Common myeloid progenitor, CD34-positive (primary cell): Measurements from ENCODE around the gene KRTAP4-5.
A peak's percentile ranks its signal among the peaks of the same experiment; 100 is the strongest.
"Not testable (repeated sequence)": the region's sequence is repeated elsewhere in the genome, so short reads cannot be mapped to it uniquely, and the experiment has no call there.

Source experiments
- CTCF ChIA-PET: fragments of 350-600 bp; sonication (Branson Sonifier 250); formaldehyde crosslinking; loops from one replicate; lab custom pipeline; 2021; ENCODE audit warnings: antibody characterized with exemption; lab: Charles Lee
- POLR2A ChIA-PET: fragments of 350-600 bp; sonication (Branson Sonifier 250); formaldehyde crosslinking; loops from one replicate; lab custom pipeline; 2021; ENCODE audit warnings: antibody characterized with exemption; lab: Charles Lee
- DNase-seq, 3 donors: peaks; one replicate each; pipeline versions ENCODE4 v3.0.0 to v3.0.0-alpha.2; 2013
- H3K27ac ChIP-seq, 2 experiments: 1 replicate in 1 of 2; 2 replicates in 1 of 2; pipeline ENCODE4 v1.7.0; 2013; ENCODE audit warnings: inconsistent platforms in 2 of 2, low read length in 2 of 2, mild to moderate bottlenecking in 2 of 2, low read depth in 1 of 2, moderate library complexity in 1 of 2; ENCODE audit not compliant: severe bottlenecking in 2 of 2, insufficient read depth in 1 of 2, poor library complexity in 1 of 2
- H3K27me3 ChIP-seq, 5 experiments: replicated peaks in 2 of 5; 1 replicate in 3 of 5; 2 replicates in 2 of 5; pipeline versions ENCODE4 v1.6.1 to v1.7.0; 2013; ENCODE audit warnings: low read length in 4 of 5, mild to moderate bottlenecking in 2 of 5, moderate library complexity in 2 of 5, inconsistent platforms in 1 of 5; ENCODE audit not compliant: insufficient read depth in 5 of 5, control insufficient read depth in 4 of 5
- H3K36me3 ChIP-seq, 4 experiments: 1 replicate in 2 of 4; 2 replicates in 2 of 4; pipeline versions ENCODE4 v1.6.1 to v1.7.0; 2013; ENCODE audit warnings: low read length in 3 of 4, control low read depth in 1 of 4, mild to moderate bottlenecking in 1 of 4; ENCODE audit not compliant: control insufficient read depth in 4 of 4, insufficient read depth in 4 of 4
- H3K4me1 ChIP-seq, 4 experiments: 1 replicate in 3 of 4; 2 replicates in 1 of 4; pipeline versions ENCODE4 v1.6.1 to v1.7.1; 2013; ENCODE audit warnings: low read length in 3 of 4, mild to moderate bottlenecking in 3 of 4, control low read depth in 1 of 4, inconsistent platforms in 1 of 4, moderate library complexity in 1 of 4; ENCODE audit not compliant: control insufficient read depth in 4 of 4, insufficient read depth in 4 of 4; ENCODE audit errors: control extremely low read depth in 1 of 4
- H3K4me3 ChIP-seq, 7 experiments: 1 replicate in 4 of 7; 2 replicates in 3 of 7; pipeline versions ENCODE4 v1.5.1 to v1.7.0; 2013; ENCODE audit warnings: mild to moderate bottlenecking in 7 of 7, low read length in 6 of 7, moderate library complexity in 6 of 7, inconsistent platforms in 2 of 7, low read depth in 2 of 7, control low read depth in 1 of 7; ENCODE audit not compliant: insufficient read depth in 4 of 7, control insufficient read depth in 1 of 7; ENCODE audit errors: extremely low read depth in 1 of 7
- H3K9me3 ChIP-seq, 5 experiments: 1 replicate in 4 of 5; 2 replicates in 1 of 5; pipeline versions ENCODE4 v1.6.1 to v1.7.1; 2013; ENCODE audit warnings: low read length in 4 of 5, mild to moderate bottlenecking in 2 of 5, inconsistent platforms in 1 of 5, low read depth in 1 of 5, moderate library complexity in 1 of 5; ENCODE audit not compliant: control insufficient read depth in 4 of 5, insufficient read depth in 2 of 5; ENCODE audit errors: control extremely low read depth in 1 of 5
- WGBS: methylation state at CpG from one replicate; pipeline ENCODE4 v1.1.5; 2013; ENCODE audit not compliant: insufficient coverage; 5-methylcytosine and 5-hydroxymethylcytosine counted together

Gene KRTAP4-5

GRCh38 chr17:41163828-41164227, 14.2 kb upstream of the KRTAP4-5 start:
- CTCF ChIA-PET: no interaction called here
- 94% methylated on average over 3 of the region's 7 CpGs for WGBS
- POLR2A ChIA-PET: no interaction called here

GRCh38 chr17:41160648-41161047, 11.0 kb upstream of the KRTAP4-5 start, which contains the start of gene KRTAP4-4:
Gene KRTAP4-4 (minus strand): TSS chr17:41160748. CDS start chr17:41160691, 57 bp downstream.
- ChIA-PET CTCF (interaction anchor here (2.2 kb wide), 1 partner anchor 9 kb away, joined by 5 read pairs; no protein-coding TSS in a partner anchor), POLR2A (no interaction called here)
- no CpG with 5 or more reads among the region's 1 CpG for WGBS
- DNase-seq: no peak
- H3K36me3 ChIP-seq: no peaks in the 10 kb centered on the region
- H3K27ac ChIP-seq: no peak within 1 kb of the TSS
- H3K27me3 ChIP-seq: no peaks in the 10 kb centered on the region
- no peaks in the 10 kb centered on the region for H3K4me1 ChIP-seq
- no peak within 1 kb of the TSS for H3K4me3 ChIP-seq
- H3K9me3 ChIP-seq: no peaks in the 10 kb centered on the region

More at GRCh38 chr17:41163828-41164227, 14.2 kb upstream of the KRTAP4-5 start:
- Histone ChIP-seq H3K36me3 (no peaks in the 10 kb centered on the region), H3K4me3 (no peak overlapping the region), H3K4me1 (no peaks in the 10 kb centered on the region), H3K27me3 (no peaks in the 10 kb centered on the region), H3K9me3 (peaks cover 0 to 1% (median 0%) of the 10 kb centered on the region in 5 experiments), H3K27ac (no peak overlapping the region)
- no peak for DNase-seq

GRCh38 chr17:41160190-41160589, 10.6 kb upstream of the KRTAP4-5 start:
- WGBS: 96% methylated on average over 2 of the region's 3 CpGs
- H3K4me1 ChIP-seq, POLR2A ChIA-PET, H3K27ac ChIP-seq, H3K4me3 ChIP-seq, DNase-seq, H3K27me3 ChIP-seq, H3K36me3 ChIP-seq, H3K9me3 ChIP-seq: not testable (repeated sequence)
- CTCF ChIA-PET: interaction anchor here (2.2 kb wide), 1 partner anchor 10 kb away, joined by 5 read pairs; no protein-coding TSS in a partner anchor

GRCh38 chr17:41153856-41154255, 4.2 kb upstream of the KRTAP4-5 start:
- 20% methylated on average over 1 of the region's 2 CpGs for WGBS
- ChIA-PET POLR2A (no interaction called here), CTCF (no interaction called here)
- DNase-seq: peak in 2 of 3 donors; percentile 30 to 47
- H3K4me1 ChIP-seq: peaks cover 0 to 8% (median 0%) of the 10 kb centered on the region in 4 experiments
- H3K36me3 ChIP-seq: no peaks in the 10 kb centered on the region
- peaks cover 0 to 3% (median 0%) of the 10 kb centered on the region in 5 experiments for H3K27me3 ChIP-seq
- H3K9me3 ChIP-seq: peaks cover 0 to 3% (median 0%) of the 10 kb centered on the region in 5 experiments
- no peak overlapping the region for H3K27ac ChIP-seq
- H3K4me3 ChIP-seq: no peak overlapping the region

- Histone ChIP-seq H3K4me1 (peaks cover 0 to 8% (median 0%) of the 10 kb centered on the region in 4 experiments), H3K27me3 (peaks cover 0 to 3% (median 0%) of the 10 kb centered on the region in 5 experiments), H3K9me3 (peaks cover 0 to 3% (median 0%) of the 10 kb centered on the region in 5 experiments), H3K27ac (no peak overlapping the region), H3K4me3 (no peak overlapping the region), H3K36me3 (no peaks in the 10 kb centered on the region)
- DNase-seq: no peak
- WGBS: 100% methylated on average over 1 of the region's 2 CpGs
- POLR2A ChIA-PET: no interaction called here
- CTCF ChIA-PET: no interaction called here
These were observed 1.9 kb upstream of the KRTAP4-5 start for GRCh38 chr17:41151525-41151924.

- ChIA-PET POLR2A (no interaction called here), CTCF (interaction anchor here (0.6 kb wide), 1 partner anchor 9 kb away, joined by 3 read pairs; no protein-coding TSS in a partner anchor)
- H3K27ac ChIP-seq: no peak overlapping the region
- H3K9me3 ChIP-seq: peaks cover 0 to 3% (median 0%) of the 10 kb centered on the region in 5 experiments
- DNase-seq: no peak
- H3K4me1 ChIP-seq: peaks cover 0 to 8% (median 0%) of the 10 kb centered on the region in 4 experiments
- 95% methylated on average over 4 of the region's 4 CpGs for WGBS
- no peaks in the 10 kb centered on the region for H3K36me3 ChIP-seq
- H3K27me3 ChIP-seq: peaks cover 0 to 3% (median 0%) of the 10 kb centered on the region in 5 experiments
- H3K4me3 ChIP-seq: no peak overlapping the region
These were observed 401 bp upstream of the KRTAP4-5 start for GRCh38 chr17:41150026-41150425.

GRCh38 chr17:41148971-41149651, 514 bp downstream of the KRTAP4-5 start:
- H3K27me3 ChIP-seq, CTCF ChIA-PET: not testable (repeated sequence)
- 96% methylated on average over 9 of the region's 10 CpGs for WGBS

More at GRCh38 chr17:41148971-41149651, 514 bp downstream of the KRTAP4-5 start:
- H3K4me3 ChIP-seq, H3K27ac ChIP-seq, H3K9me3 ChIP-seq, DNase-seq, POLR2A ChIA-PET, H3K36me3 ChIP-seq, H3K4me1 ChIP-seq: not testable (repeated sequence)
